Coronary artery (tissue), 2 donors: ENCODE results near the gene CRCP.
"Not testable (repeated sequence)": the region's sequence is repeated elsewhere in the genome, so short reads cannot be mapped to it uniquely, and the experiment has no call there.

Experiments used
- DNase-seq: peaks from one replicate; pipeline ENCODE4 v3.0.0-alpha.2; 2017; ENCODE audit warnings: low spot score
- H3K27ac ChIP-seq, 2 donors: fragments of 200-600 bp; sonication (generic); one replicate each; pipeline ENCODE4 v1.5.1; 2016 to 2019
- H3K4me3 ChIP-seq: fragments of 200-600 bp; sonication (generic); 2 replicates; pipeline ENCODE4 v1.5.1; 2016; ENCODE audit warnings: mild to moderate bottlenecking, moderate library complexity
- CTCF ChIP-seq: fragments of 200-600 bp; sonication (generic); IDR thresholded peaks from one replicate; pipeline ENCODE4 v1.5.1; 2019; ENCODE audit warnings: antibody characterized with exemption

The CRCP gene

GRCh38 chr7:66114743-66115649 lies at the start of gene CRCP:
TSS of gene CRCP (plus strand) at chr7:66114847. CDS start at chr7:66114963, 116 bp downstream.
- Histone ChIP-seq H3K4me3 (peak within 1 kb of the TSS; percentile 90), H3K27ac (peak within 1 kb of the TSS; percentile 87 to 95)
- DNase-seq: peak; percentile 85
- no peak for TF ChIP-seq CTCF

GRCh38 chr7:66069732-66070131 lies 44.9 kb upstream of the CRCP start:
- Histone ChIP-seq H3K4me3 (no peak overlapping the region), H3K27ac (no peak overlapping the region)
- no peak for DNase-seq
- no peak for TF ChIP-seq CTCF

- no peak for TF ChIP-seq CTCF
- H3K4me3 ChIP-seq: no peak overlapping the region
- no peak for DNase-seq
- H3K27ac ChIP-seq: no peak overlapping the region
These were observed 44.4 kb upstream of the CRCP start for GRCh38 chr7:66070222-66070621.

GRCh38 chr7:66072208-66072607 lies 42.4 kb upstream of the CRCP start:
- DNase-seq, H3K4me3 ChIP-seq, H3K27ac ChIP-seq: not testable (repeated sequence)

- peak within 1 kb of the TSS; percentile 56 to 71 for H3K27ac ChIP-seq
- TF ChIP-seq CTCF: no peak
- peak; percentile 94 for DNase-seq
- peak within 1 kb of the TSS; percentile 93 for H3K4me3 ChIP-seq
These were observed 38.8 kb upstream of the CRCP start, which contains the start of gene ASL for GRCh38 chr7:66075590-66076461. TSS of gene ASL (plus strand) at chr7:66075819. CDS start at chr7:66076082, 263 bp downstream.

- peak overlapping the region; percentile 93 for H3K4me3 ChIP-seq
- H3K27ac ChIP-seq: peak overlapping the region in 1 of 2 donors; percentile 71
- TF ChIP-seq CTCF: no peak
- no peak for DNase-seq
These were observed 38.0 kb upstream of the CRCP start for GRCh38 chr7:66076462-66077329.
